Nephron progenitor cell (in vitro differentiated cells): ENCODE results near the gene SPRTN.

ENCODE experiments used
- DNase-seq: peaks from one replicate; pipeline ENCODE4 v3.0.0; 2021
- H3K27ac Mint-ChIP-seq: 2 replicates; pipeline ENCODE4 v1.8.0; 2021; ENCODE audit warnings: mild to moderate bottlenecking, moderate library complexity, mixed read lengths
- H3K27me3 Mint-ChIP-seq: 2 replicates; pipeline ENCODE4 v1.8.0; 2021; ENCODE audit warnings: mild to moderate bottlenecking, low read depth, mixed read lengths; ENCODE audit not compliant: poor library complexity
- H3K36me3 Mint-ChIP-seq: 2 replicates; pipeline ENCODE4 v1.8.0; 2021; ENCODE audit warnings: low read depth, mixed read lengths
- H3K4me1 Mint-ChIP-seq: 2 replicates; pipeline ENCODE4 v1.8.0; 2021; ENCODE audit warnings: mixed read lengths
- H3K4me3 Mint-ChIP-seq: 2 replicates; pipeline ENCODE4 v1.8.0; 2021; ENCODE audit warnings: mild to moderate bottlenecking, moderate library complexity, mixed read lengths
- H3K9me3 Mint-ChIP-seq: 2 replicates; pipeline ENCODE4 v1.8.0; 2021; ENCODE audit warnings: mild to moderate bottlenecking, moderate library complexity, mixed read lengths
- CTCF ChIP-seq: fragments of 200-600 bp; sonication (generic); IDR thresholded peaks from 2 replicates; pipeline ENCODE4 v1.5.0; 2021; ENCODE audit warnings: antibody characterized with exemption

The SPRTN gene

GRCh38 chr1:231329483-231329882 is 8.6 kb upstream of the SPRTN start:
- H3K4me1 Mint-ChIP-seq, result peaks cover 20% of the 10 kb centered on the region
- H3K9me3 Mint-ChIP-seq, result no peaks in the 10 kb centered on the region
- peaks cover 4% of the 10 kb centered on the region for H3K36me3 Mint-ChIP-seq
- no peaks in the 10 kb centered on the region for H3K27me3 Mint-ChIP-seq
- H3K27ac Mint-ChIP-seq, result no peak overlapping the region
- no peak for DNase-seq
- TF ChIP-seq CTCF, result no peak
- no peak overlapping the region for H3K4me3 Mint-ChIP-seq

DNA sequence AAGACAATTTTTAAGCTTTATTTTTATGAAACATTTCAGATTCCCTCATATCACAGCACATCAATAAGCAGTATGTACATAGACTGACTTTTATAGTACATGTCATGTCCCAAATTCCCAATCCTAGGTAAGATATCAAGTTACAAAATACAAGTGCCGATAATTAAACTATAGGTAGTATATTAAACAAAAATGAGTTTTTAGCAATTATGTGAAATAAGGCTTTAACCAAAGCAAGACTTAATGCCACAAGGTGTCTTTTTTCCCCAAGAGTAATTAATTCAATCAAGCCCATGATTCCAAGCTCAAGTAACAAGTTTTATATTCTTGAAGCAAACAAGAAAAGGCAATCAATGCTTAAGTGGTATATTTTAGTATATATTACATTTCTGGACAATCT is 5.3 kb upstream of the SPRTN start:
- Mint-ChIP-seq H3K4me1 (peaks cover 45% of the 10 kb centered on the region), H3K27ac (no peak overlapping the region), H3K36me3 (peaks cover 17% of the 10 kb centered on the region), H3K4me3 (peak overlapping the region; percentile 31), H3K27me3 (peaks cover 2% of the 10 kb centered on the region), H3K9me3 (no peaks in the 10 kb centered on the region)
- no peak for TF ChIP-seq CTCF
- DNase-seq, result no peak

- H3K36me3 Mint-ChIP-seq, result peaks cover 18% of the 10 kb centered on the region
- no peaks in the 10 kb centered on the region for H3K9me3 Mint-ChIP-seq
- H3K4me3 Mint-ChIP-seq, result peak overlapping the region; percentile 79
- no peak for DNase-seq
- no peak for TF ChIP-seq CTCF
- H3K27ac Mint-ChIP-seq, result no peak overlapping the region
- peaks cover 54% of the 10 kb centered on the region for H3K4me1 Mint-ChIP-seq
- H3K27me3 Mint-ChIP-seq, result peaks cover 5% of the 10 kb centered on the region
Observed at GRCh38 chr1:231334079-231334666, 3.9 kb upstream of the SPRTN start.

GRCh38 chr1:231334952-231335351 is 3.1 kb upstream of the SPRTN start:
- TF ChIP-seq CTCF, result no peak
- no peak overlapping the region for H3K27ac Mint-ChIP-seq
- no peaks in the 10 kb centered on the region for H3K9me3 Mint-ChIP-seq
- H3K4me3 Mint-ChIP-seq, result peak overlapping the region; percentile 79
- peaks cover 24% of the 10 kb centered on the region for H3K36me3 Mint-ChIP-seq
- peaks cover 61% of the 10 kb centered on the region for H3K4me1 Mint-ChIP-seq
- DNase-seq, result no peak
- peaks cover 5% of the 10 kb centered on the region for H3K27me3 Mint-ChIP-seq

DNA sequence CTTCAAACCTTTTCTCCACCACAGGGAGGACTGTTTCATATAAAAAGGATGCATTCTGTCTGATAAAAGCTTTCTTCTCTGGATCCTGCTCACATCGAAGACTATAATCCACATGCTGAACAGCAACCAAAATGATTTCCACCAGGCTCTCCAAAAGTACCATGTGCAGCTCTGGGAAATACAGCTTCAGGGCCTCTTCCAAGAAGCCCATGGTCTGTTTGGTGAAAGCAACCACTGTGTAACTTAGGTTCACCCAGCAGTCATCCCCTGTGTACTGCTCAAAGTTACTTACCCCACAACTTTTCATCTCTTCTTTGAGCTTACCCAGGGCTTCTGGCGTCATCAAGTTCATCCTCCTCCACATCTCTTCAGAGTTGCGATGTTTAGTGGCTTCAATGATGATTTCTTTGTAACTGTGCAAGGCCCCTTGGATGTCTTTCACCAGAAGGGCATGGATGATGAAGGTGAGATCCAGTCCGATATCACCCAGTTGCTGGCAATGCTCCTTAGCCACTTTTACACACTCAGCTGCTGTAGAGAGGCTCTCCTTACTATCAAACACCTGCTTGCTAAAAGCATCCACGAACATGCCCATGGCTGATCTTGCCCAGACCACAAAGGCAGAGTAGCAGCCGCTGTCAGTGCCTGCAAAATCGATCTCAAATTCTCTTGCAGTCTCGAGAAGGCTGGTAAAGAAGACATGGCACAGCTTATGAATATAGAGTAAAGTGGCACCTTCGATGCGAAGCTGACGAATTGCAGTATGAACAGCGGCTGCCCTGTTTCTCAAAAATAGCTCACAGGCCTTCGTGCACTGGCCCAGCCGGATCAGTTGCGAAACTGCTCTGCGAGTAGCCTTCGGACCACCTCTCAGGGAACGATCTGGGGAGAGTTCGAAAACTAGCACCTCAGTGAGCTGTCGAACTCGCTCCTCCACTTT is 2.2 kb upstream of the SPRTN start:
- H3K4me3 Mint-ChIP-seq, result peak overlapping the region; percentile 98
- DNase-seq, result no peak
- H3K36me3 Mint-ChIP-seq, result peaks cover 30% of the 10 kb centered on the region
- peaks cover 5% of the 10 kb centered on the region for H3K27me3 Mint-ChIP-seq
- peaks cover 61% of the 10 kb centered on the region for H3K4me1 Mint-ChIP-seq
- H3K9me3 Mint-ChIP-seq, result no peaks in the 10 kb centered on the region
- H3K27ac Mint-ChIP-seq, result no peak overlapping the region
- TF ChIP-seq CTCF, result no peak
